Measurements from ENCODE around the gene PTPRB. TPM values are rescaled to one million over a fixed set of nuclear protein-coding genes. Genes with fewer than 3 reads are reported as not detected.

Gene PTPRB
- total and polyA plus RNA-seq, 2 of the 8 experiments (the other 6 are each of a cell fraction or from before 2014, with no cell fraction given): 0.36 to 0.58 TPM

GRCh38 chr12:70609739-70610491, 27.3 kb downstream of the PTPRB start:
- Histone ChIP-seq H3K9me3 (ENCODE audit: insufficient read depth in 2 of 2, low read depth in 1 of 2, low read length in 1 of 2) (no peaks in the 10 kb centered on the region), H3K36me3 (ENCODE audit: control insufficient read depth in 2 of 4, insufficient read depth in 4 of 4, low read length in 3 of 4) (no peaks in the 10 kb centered on the region), H3K4me3 (ENCODE audit: extremely low read depth in 1 of 4, insufficient read depth in 2 of 4, low read depth in 3 of 4, low read length in 4 of 4) (peak overlapping the region; percentile 45 to 74 (median 54)), H2BK15ac (ENCODE audit: low read length) (no peak overlapping the region), H3K14ac (ENCODE audit: insufficient read length) (no peak overlapping the region), H3K18ac (ENCODE audit: extremely low read depth, low read length) (no peak overlapping the region), H2BK120ac (replicated peaks; ENCODE audit: low read depth, low read length) (no peak overlapping the region), H4K91ac (replicated peaks; ENCODE audit: insufficient read length, low read length) (no peak overlapping the region), H2BK12ac (ENCODE audit: low read depth, low read length) (no peak overlapping the region), H3K9ac (replicated peaks in 1 of 4; ENCODE audit: extremely low read depth in 1 of 4, low read depth in 3 of 4, low read length in 3 of 4) (peak overlapping the region in 2 of 4 experiments; percentile 42 to 52; a peak in 2 of 7 replicates), H3K4me1 (replicated peaks in 1 of 4; ENCODE audit: control insufficient read depth in 3 of 4, insufficient read depth in 4 of 4, low read length in 3 of 4) (peaks cover 0 to 3% (median 0%) of the 10 kb centered on the region in 4 experiments; a peak in 3 of 7 replicates), H3K79me1 (ENCODE audit: low read depth, low read length) (no peaks in the 10 kb centered on the region), H3K27ac (ENCODE audit: low read depth, low read length) (no peak overlapping the region), H4K8ac (ENCODE audit: extremely low read depth, insufficient read depth, low read length) (no peak overlapping the region), H2AFZ (ENCODE audit: low read length) (no peak overlapping the region; the same call in 1 of the 2 replicates), H3K4me2 (ENCODE audit: insufficient read depth in 1 of 2, low read depth in 2 of 2, low read length in 2 of 2) (peak overlapping the region; percentile 54 to 71), H3K23ac (ENCODE audit: insufficient read length) (no peak overlapping the region), H2BK5ac (ENCODE audit: low read depth, low read length) (no peak overlapping the region), H2AK5ac (ENCODE audit: low read depth, low read length) (no peak overlapping the region), H3K56ac (replicated peaks; ENCODE audit: insufficient read length, low read depth, low read length) (no peak overlapping the region), H4K5ac (ENCODE audit: insufficient read length, low read depth, low read length) (no peak overlapping the region), H2BK20ac (ENCODE audit: low read length) (no peak overlapping the region), H3K27me3 (replicated peaks in 1 of 4; ENCODE audit: control insufficient read depth in 3 of 4, extremely low read depth in 1 of 4, insufficient read depth in 3 of 4, low read length in 3 of 4) (peaks cover 0 to 14% (median 11%) of the 10 kb centered on the region in 4 experiments; a peak in 5 of 7 replicates), H4K20me1 (replicated peaks in 1 of 2; ENCODE audit: control insufficient read depth in 1 of 2, insufficient read depth in 2 of 2, low read length in 2 of 2) (no peaks in the 10 kb centered on the region), H3K79me2 (ENCODE audit: control insufficient read depth in 1 of 2, insufficient read depth in 2 of 2, low read length in 2 of 2) (no peaks in the 10 kb centered on the region), H3K4ac (replicated peaks; ENCODE audit: insufficient read length, low read depth, low read length) (no peak overlapping the region), H3K23me2 (ENCODE audit: low read depth, low read length) (peaks cover 3% of the 10 kb centered on the region; the same call in 1 of the 2 replicates)
- CTCF ChIA-PET (ENCODE audit: partially characterized antibody): interaction anchor here (1.0 to 2.7 kb wide), 8 partner anchors 10 to 743 kb away, joined by 3 to 8 read pairs (median 4); no protein-coding TSS in a partner anchor
- POLR2A ChIA-PET (ENCODE audit: partially characterized antibody): no interaction called here
- 2% methylated on average over 47 of the region's 63 CpGs; no CpG with 5 or more reads in 1 of the 2 experiments for WGBS, 2 experiments (ENCODE audit: extremely low coverage in 1 of 2, insufficient coverage in 1 of 2, insufficient read length in 1 of 2, insufficient replicate concordance in 2 of 2, low coverage in 1 of 2, low lambda C conversion rate in 2 of 2, missing lambda C conversion rate in 1 of 2)
- DNase-seq (ENCODE audit: low read depth in 1 of 2, low spot score in 2 of 2): peak in 1 of 2 experiments; percentile 61
- FAIRE-seq: no peak
- TF ChIP-seq MAFK (IDR thresholded peaks at IDR 0.05; ENCODE audit: low read depth, low read length) (no peak), KDM4A (IDR thresholded peaks at IDR 0.05; ENCODE audit: low read depth, low read length, severe bottlenecking) (peak; percentile 94), SIN3A (conservative IDR thresholded peaks at IDR 0.05 in 1 of 2, IDR thresholded peaks at IDR 0.05 in 1 of 2; ENCODE audit: low read depth in 1 of 2, low read length in 2 of 2) (peak in 1 of 2 experiments; percentile 28; a peak in 1 of 4 replicates), JUN (IDR thresholded peaks at IDR 0.05; ENCODE audit: low read depth, low read length) (no peak), HDAC2 (IDR thresholded peaks at IDR 0.05; ENCODE audit: borderline replicate concordance in 1 of 2, low read depth in 2 of 2, low read length in 2 of 2) (0 out of 4 replicates have a peak, but pooled peaks of 1 of the 2 experiments have one; percentile 56), EZH2 (IDR thresholded peaks at IDR 0.05; ENCODE audit: low read depth, low read length, severe bottlenecking) (peak; percentile 40), SUZ12 (IDR thresholded peaks at IDR 0.05; ENCODE audit: low read length) (peak; percentile 44; the same call in 1 of the 2 replicates), RBBP5 (IDR thresholded peaks at IDR 0.05; ENCODE audit: borderline replicate concordance, low read depth, low read length) (peak; percentile 50; the same call in 1 of the 2 replicates)

All from H1 (cell line).